IMR-90 (cell line): ENCODE data around the gene MTM1. TPM values are rescaled to one million over a fixed set of nuclear protein-coding genes. Genes with fewer than 3 reads are reported as not detected.

ENCODE experiments used
- ATAC-seq: fragments of 200-7000 bp; cut with Tn5 transposase; 2 replicates; pipeline ENCODE4 v1.9.1; 2020; ENCODE audit warnings: low read depth, mild to moderate bottlenecking, moderate library complexity
- BruUV-seq: library from RNA; stranded (reverse); fragments of 400-500 nt; replicated peaks from 2 replicates; lab custom pipeline; 2021; lab: Mats Ljungman, UMichigan
- CTCF ChIA-PET: fragments of 300-600 bp; formaldehyde crosslinking; extraction: SDS; loops from one replicate; lab custom pipeline; 2021; ENCODE audit warnings: antibody characterized with exemption; lab: Yijun Ruan, JAX
- POLR2A ChIA-PET: fragments of 300-600 bp; sonication (Branson Sonifier 250); formaldehyde crosslinking; loops from one replicate; lab custom pipeline; 2022; ENCODE audit warnings: antibody characterized with exemption; ENCODE audit not compliant: unreplicated experiment; lab: Charles Lee
- DNase-seq: peaks from one replicate; pipeline ENCODE4 v3.0.0; 2013
- H2AFZ ChIP-seq: replicated peaks from 2 replicates; pipeline ENCODE3; 2013; ENCODE audit warnings: low read length, mild to moderate bottlenecking; ENCODE audit not compliant: poor library complexity
- H2AK5ac ChIP-seq: 2 replicates; pipeline ENCODE4 v1.6.1; 2013; ENCODE audit warnings: low read depth, low read length, inconsistent platforms
- H2AK9ac ChIP-seq: replicated peaks from 2 replicates; pipeline ENCODE3; 2013; ENCODE audit warnings: mild to moderate bottlenecking, low read depth, low read length, moderate library complexity; ENCODE audit not compliant: poor library complexity
- H2BK120ac ChIP-seq: 2 replicates; pipeline ENCODE4 v1.6.1; 2013; ENCODE audit warnings: low read depth, low read length, inconsistent platforms
- H2BK15ac ChIP-seq: 3 replicates; pipeline ENCODE4 v1.6.1; 2013; ENCODE audit warnings: low read depth, low read length, inconsistent platforms
- H2BK20ac ChIP-seq: 2 replicates; pipeline ENCODE4 v1.6.1; 2013; ENCODE audit warnings: low read depth, mild to moderate bottlenecking, inconsistent platforms, low read length, moderate library complexity
- H2BK5ac ChIP-seq: 2 replicates; pipeline ENCODE4 v1.6.1; 2013; ENCODE audit warnings: mild to moderate bottlenecking, low read depth, low read length, inconsistent platforms; ENCODE audit not compliant: poor library complexity, severe bottlenecking
- H3K14ac ChIP-seq: replicated peaks from 2 replicates; pipeline ENCODE4 v1.6.1; 2013; ENCODE audit warnings: low read depth, low read length, inconsistent platforms
- H3K18ac ChIP-seq: 2 replicates; pipeline ENCODE4 v1.6.1; 2013; ENCODE audit warnings: low read depth, low read length, control low read depth
- H3K23ac ChIP-seq: 2 replicates; pipeline ENCODE4 v1.6.1; 2013; ENCODE audit warnings: low read depth, low read length, inconsistent platforms
- H3K27ac ChIP-seq: 2 replicates; pipeline ENCODE4 v1.5.1; 2013; ENCODE audit warnings: mild to moderate bottlenecking, control low read depth, low read length; ENCODE audit not compliant: insufficient read depth
- H3K27me3 ChIP-seq: 2 replicates; pipeline ENCODE4 v1.6.1; 2013; ENCODE audit warnings: low read length; ENCODE audit not compliant: control insufficient read depth, insufficient read depth
- H3K36me3 ChIP-seq: 2 replicates; pipeline ENCODE4 v1.6.1; 2013; ENCODE audit warnings: low read length, mixed read lengths; ENCODE audit not compliant: control insufficient read depth, insufficient read depth
- H3K4ac ChIP-seq: 2 replicates; pipeline ENCODE4 v1.6.1; 2013; ENCODE audit warnings: low read depth, low read length, inconsistent platforms
- H3K4me1 ChIP-seq: 2 replicates; pipeline ENCODE4 v1.6.1; 2013; ENCODE audit warnings: low read length, mixed read lengths; ENCODE audit not compliant: control insufficient read depth, insufficient read depth
- H3K4me2 ChIP-seq: 2 replicates; pipeline ENCODE4 v1.6.1; 2013; ENCODE audit warnings: low read depth, mild to moderate bottlenecking, control low read depth, low read length, moderate library complexity
- H3K4me3 ChIP-seq: 2 replicates; pipeline ENCODE4 v1.5.1; 2013; ENCODE audit warnings: low read depth, mild to moderate bottlenecking, control low read depth, low read length, moderate library complexity; ENCODE audit not compliant: insufficient read depth
- H3K56ac ChIP-seq: 2 replicates; pipeline ENCODE4 v1.6.1; 2013; ENCODE audit warnings: low read length, inconsistent platforms; ENCODE audit not compliant: insufficient read depth; ENCODE audit errors: extremely low read depth
- H3K79me1 ChIP-seq, 2 experiments: 2 replicates each; pipeline ENCODE4 v1.6.1; 2013; ENCODE audit warnings: low read length in 2 of 2, inconsistent platforms in 1 of 2, low read depth in 1 of 2
- H3K9ac ChIP-seq: 2 replicates; pipeline ENCODE4 v1.6.1; 2013; ENCODE audit warnings: low read depth, low read length, control low read depth
- H3K9me1 ChIP-seq: 2 replicates; pipeline ENCODE4 v1.6.1; 2013; ENCODE audit warnings: low read length, inconsistent platforms; ENCODE audit not compliant: insufficient read depth
- H3K9me3 ChIP-seq: 2 replicates; pipeline ENCODE4 v1.6.1; 2013; ENCODE audit warnings: low read length; ENCODE audit not compliant: control insufficient read depth, insufficient read depth
- H4K20me1 ChIP-seq: 2 replicates; pipeline ENCODE4 v1.6.1; 2013; ENCODE audit warnings: low read length, inconsistent platforms; ENCODE audit not compliant: insufficient read depth
- H4K5ac ChIP-seq: 2 replicates; pipeline ENCODE4 v1.6.1; 2013; ENCODE audit warnings: mild to moderate bottlenecking, low read depth, low read length, control low read depth
- H4K8ac ChIP-seq, 2 experiments: 2 replicates each; pipeline ENCODE4 v1.6.1; 2013; ENCODE audit warnings: low read depth in 2 of 2, low read length in 2 of 2, control low read depth in 1 of 2, inconsistent platforms in 1 of 2
- H4K91ac ChIP-seq: 2 replicates; pipeline ENCODE4 v1.6.1; 2013; ENCODE audit warnings: low read depth, low read length, inconsistent platforms; ENCODE audit not compliant: insufficient read depth
- BHLHE40 ChIP-seq: fragments of 150-350 bp; IDR thresholded peaks from 2 replicates; pipeline ENCODE4 v1.6.1; 2016; ENCODE audit warnings: mild to moderate bottlenecking, low read depth, low read length
- CEBPB ChIP-seq: IDR thresholded peaks from 2 replicates; pipeline ENCODE4 v1.6.1; 2012; ENCODE audit warnings: low read depth, low read length, improper control_type of control experiment
- CTCF ChIP-seq: conservative IDR thresholded peaks from 2 replicates; pipeline ENCODE4 v1.5.1; 2012; ENCODE audit warnings: mild to moderate bottlenecking, low read depth, low read length, improper control_type of control experiment
- ELK1 ChIP-seq: fragments of 150-350 bp; IDR thresholded peaks from 2 replicates; pipeline ENCODE4 v1.6.1; 2016; ENCODE audit warnings: low read depth, mild to moderate bottlenecking, low read length, moderate library complexity, borderline replicate concordance
- FOS ChIP-seq: fragments of 150-350 bp; IDR thresholded peaks from 2 replicates; pipeline ENCODE4 v1.6.1; 2016; ENCODE audit warnings: low read depth, low read length
- MXI1 ChIP-seq: IDR thresholded peaks from 2 replicates; pipeline ENCODE4 v1.6.1; 2012; ENCODE audit warnings: low read depth, mild to moderate bottlenecking, low read length, moderate library complexity, borderline replicate concordance
- NFE2L2 ChIP-seq: fragments of 150-350 bp; IDR thresholded peaks from 2 replicates; pipeline ENCODE4 v1.6.1; 2016; ENCODE audit warnings: low read depth, mild to moderate bottlenecking, low read length
- POLR2A ChIP-seq: IDR thresholded peaks from 2 replicates; pipeline ENCODE4 v1.6.1; 2012; ENCODE audit warnings: mild to moderate bottlenecking, low read depth, low read length
- RAD21 ChIP-seq: IDR thresholded peaks from 2 replicates; pipeline ENCODE4 v1.6.1; 2012; ENCODE audit warnings: low read length, improper control_type of control experiment
- RFX5 ChIP-seq: IDR thresholded peaks from 2 replicates; pipeline ENCODE4 v1.8.0; 2012; ENCODE audit warnings: low read depth, mild to moderate bottlenecking, low read length, moderate library complexity
- WGBS, 2 experiments: methylation state at CpG; one replicate each; pipeline versions ENCODE4 v1.1.5 to v1.1.7; 2013; ENCODE audit warnings: missing lambda C conversion rate in 2 of 2; ENCODE audit not compliant: insufficient read length in 1 of 2; ENCODE audit errors: extremely low coverage in 2 of 2; 5-methylcytosine and 5-hydroxymethylcytosine counted together
- dilution Hi-C: fragments of 300-500 bp; cut with HindIII; formaldehyde crosslinking; loops from one replicate; pipeline ENCODE4 v1.14.3; 2018; ENCODE audit warnings: low sequenced_read_pairs; ENCODE audit not compliant: unreplicated experiment
- in situ Hi-C: fragments of 300-500 bp; cut with MboI; formaldehyde crosslinking; loops from 3 replicates; pipeline ENCODE4 v1.14.3; 2019; ENCODE audit warnings: low sequenced_read_pairs, inconsistent platforms, mixed read lengths
- intact Hi-C: fragments of 100-400 bp; cut with micrococcal nuclease; formaldehyde crosslinking; loops from 2 replicates; pipeline ENCODE4 v1.10.0; 2022
- polyA plus RNA-seq, 3 experiments: library from polyadenylated mRNA; depleted of rRNA; stranded (reverse); fragments of >200 nt; gene quantifications; 2 replicates each; pipeline ENCODE4 v1.2.3, GENCODE V29; 2012; ENCODE audit warnings: low replicate concordance in 1 of 3
- total RNA-seq: library from RNA; depleted of rRNA; stranded (reverse); fragments of >200 nt; gene quantifications from 2 replicates; pipeline ENCODE4 v1.2.3, GENCODE V29; 2012

MTM1 gene
- total and polyA plus RNA-seq, 2 of the 4 experiments (the other 2 are of a cell fraction): 3.8 to 5.6 TPM

DNA sequence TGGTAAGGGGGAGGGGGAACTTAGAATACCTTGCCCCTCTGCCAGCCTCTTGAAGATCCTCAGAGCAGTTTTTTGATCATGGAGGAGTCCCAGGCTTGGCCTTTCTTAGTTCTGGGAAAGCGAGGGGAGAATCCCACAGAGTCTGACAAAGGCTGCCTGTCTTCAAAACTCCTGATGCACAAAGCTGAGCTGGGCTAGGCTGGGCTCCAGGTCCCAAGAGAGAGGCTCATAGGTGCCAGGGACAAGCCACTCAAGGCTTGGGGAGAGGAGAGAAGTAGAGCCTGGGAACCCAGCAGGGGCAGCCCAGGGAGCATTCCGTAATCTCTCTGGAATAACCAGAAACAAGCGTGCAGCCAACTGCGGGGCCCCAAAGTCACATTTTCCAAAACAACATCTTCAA lies 37.0 kb upstream of the MTM1 start:
- no peak overlapping the region for H3K4me2 ChIP-seq
- in situ Hi-C loops: no loop called here
- H3K36me3 ChIP-seq: no peaks in the 10 kb centered on the region
- H3K9me1 ChIP-seq: no peaks in the 10 kb centered on the region
- H3K18ac ChIP-seq: no peak overlapping the region
- no peaks in the 10 kb centered on the region for H3K79me1 ChIP-seq
- dilution Hi-C loops: no loop called here
- peaks cover 3% of the 10 kb centered on the region for H3K9me3 ChIP-seq
- no peak overlapping the region for H2BK120ac ChIP-seq
- intact Hi-C loops: no loop called here
- no peak overlapping the region for H3K23ac ChIP-seq
- H4K8ac ChIP-seq: no peak overlapping the region
- H4K91ac ChIP-seq: no peak overlapping the region
- H2BK5ac ChIP-seq: no peak overlapping the region
- no peak overlapping the region for H3K14ac ChIP-seq
- ChIA-PET CTCF (no interaction called here), POLR2A (no interaction called here)
- BruUV-seq: no TSS peak
- H3K27ac ChIP-seq: no peak overlapping the region
- no peak overlapping the region for H3K9ac ChIP-seq
- no peak overlapping the region for H2BK20ac ChIP-seq
- no peaks in the 10 kb centered on the region for H3K4me1 ChIP-seq
- no peak overlapping the region for H4K5ac ChIP-seq
- DNase-seq (no peak), ATAC-seq (no peak)
- no peak overlapping the region for H3K4me3 ChIP-seq
- H2BK15ac ChIP-seq: no peak overlapping the region
- H4K20me1 ChIP-seq: no peaks in the 10 kb centered on the region
- H3K27me3 ChIP-seq: no peaks in the 10 kb centered on the region; the same call in none of the 2 replicates
- no peak overlapping the region for H2AK5ac ChIP-seq
- no peak overlapping the region for H2AFZ ChIP-seq
- H3K56ac ChIP-seq: no peak overlapping the region
- no CpG with 5 or more reads among the region's 4 CpGs for WGBS, 2 experiments
- H3K4ac ChIP-seq: no peak overlapping the region
- no peak for TF ChIP-seq POLR2A
- no peak for TF ChIP-seq NFE2L2
- TF ChIP-seq FOS: no peak
- no peak for TF ChIP-seq ELK1
- TF ChIP-seq BHLHE40: no peak
- TF ChIP-seq CEBPB: no peak
- no peak for TF ChIP-seq MXI1
- TF ChIP-seq RAD21: no peak
- no peak for TF ChIP-seq RFX5
- TF ChIP-seq CTCF: no peak
- H2AK9ac ChIP-seq: no peak overlapping the region
